ENCODE measurements around the gene ZNF138. TPM values are rescaled to one million over a fixed set of nuclear protein-coding genes. Genes with fewer than 3 reads are reported as not detected.

Gene ZNF138
- total RNA-seq, 1 donor from 2014 or later, result 61.2 TPM

DNA sequence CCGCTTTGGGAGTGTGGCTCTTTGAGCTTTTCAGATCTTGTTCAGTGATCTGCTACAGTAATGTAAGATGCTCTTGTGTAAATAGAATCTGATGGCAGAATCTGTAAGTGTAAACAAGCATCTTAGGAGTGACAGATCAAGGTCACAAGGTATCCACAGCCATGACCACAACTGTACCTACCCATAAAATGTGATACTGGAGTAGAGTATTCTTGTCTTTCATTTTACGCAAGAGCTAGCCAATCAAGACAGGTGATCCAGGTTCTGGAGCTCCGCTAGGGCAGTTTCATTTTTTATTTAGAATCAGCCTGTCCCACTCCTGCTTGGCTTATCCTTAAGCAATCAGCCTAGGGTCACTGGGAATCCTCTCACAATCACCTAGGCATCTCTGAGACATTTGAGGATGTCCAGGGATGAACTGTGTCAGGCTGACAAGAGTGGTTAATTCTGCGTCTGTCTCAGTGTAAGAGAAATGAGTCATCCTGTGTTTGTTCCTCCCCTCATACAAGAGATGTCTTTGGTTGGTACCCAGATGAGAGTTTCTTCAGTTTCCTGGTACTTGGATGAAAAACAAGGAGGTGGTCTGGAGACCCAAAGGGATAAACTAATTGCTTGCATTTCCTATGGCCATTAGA is 13.6 kb downstream of the ZNF138 start:
- no peaks in the 10 kb centered on the region for H3K9me3 ChIP-seq (ENCODE audit: low read depth)

DNA sequence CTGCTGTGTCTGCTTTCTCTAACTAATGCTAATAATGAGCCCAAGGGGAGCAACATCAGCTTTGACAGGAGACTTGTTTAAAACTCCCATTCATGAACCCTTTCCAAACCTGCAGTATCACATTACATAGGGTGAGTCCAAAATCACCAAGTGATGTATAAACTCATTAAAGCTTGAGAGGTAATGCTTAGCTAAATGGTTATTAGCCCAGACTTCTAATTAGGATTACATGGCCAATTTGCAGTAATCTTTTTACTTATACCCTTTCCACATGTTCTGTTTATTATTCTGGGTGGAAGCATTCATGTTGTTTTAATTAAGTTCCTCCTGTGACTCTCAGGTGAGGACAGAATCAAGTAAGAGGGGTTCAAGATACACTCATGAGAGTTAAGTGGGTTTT is 17.5 kb downstream of the ZNF138 start:
- peaks cover 40% of the 10 kb centered on the region for H3K9me3 Mint-ChIP-seq
- Histone ChIP-seq H3K79me2 (ENCODE audit: low read depth) (peaks cover 7% of the 10 kb centered on the region), H4K20me1 (ENCODE audit: low read depth) (no peaks in the 10 kb centered on the region), H3K4me1 (no peaks in the 10 kb centered on the region), H3K9me3 (ENCODE audit: low read depth) (no peaks in the 10 kb centered on the region), H3K4me2 (no peak overlapping the region), H3K4me3 (no peak overlapping the region), H3K27me3 (no peaks in the 10 kb centered on the region), H3F3A (ENCODE audit: low read depth) (no peaks in the 10 kb centered on the region), H2AFZ (replicated peaks) (no peak overlapping the region), H3K27ac (no peak overlapping the region), H3K36me3 (peaks cover 8% of the 10 kb centered on the region), H3K9ac (no peak overlapping the region)
- no peak overlapping the region for H3K4me3 Mint-ChIP-seq
- H3K27me3 Mint-ChIP-seq (ENCODE audit: insufficient read depth, low read depth), result no peaks in the 10 kb centered on the region
- no peaks in the 10 kb centered on the region for H3K4me1 Mint-ChIP-seq
- H3K27ac Mint-ChIP-seq, result no peak overlapping the region
- TF ChIP-seq EZH2phosphoT487 (IDR thresholded peaks at IDR 0.05), result no peak
- DNase-seq (ENCODE audit: low spot score), result no peak
- peaks cover 49% of the 10 kb centered on the region for H3K36me3 Mint-ChIP-seq

More for the DNA sequence above, 13.6 kb downstream of the ZNF138 start:
- Mint-ChIP-seq H3K27ac (no peak overlapping the region), H3K27me3 (ENCODE audit: insufficient read depth, low read depth) (no peaks in the 10 kb centered on the region), H3K4me1 (no peaks in the 10 kb centered on the region), H3K4me3 (no peak overlapping the region), H3K36me3 (peaks cover 50% of the 10 kb centered on the region), H3K9me3 (peaks cover 51% of the 10 kb centered on the region)
- Histone ChIP-seq H2AFZ (replicated peaks) (no peak overlapping the region), H3K27me3 (no peaks in the 10 kb centered on the region), H3F3A (ENCODE audit: low read depth) (no peaks in the 10 kb centered on the region), H3K4me2 (no peak overlapping the region), H3K4me3 (no peak overlapping the region), H3K27ac (no peak overlapping the region), H3K36me3 (peaks cover 20% of the 10 kb centered on the region), H3K9ac (no peak overlapping the region), H3K79me2 (ENCODE audit: low read depth) (peaks cover 28% of the 10 kb centered on the region), H4K20me1 (ENCODE audit: low read depth) (no peaks in the 10 kb centered on the region), H3K4me1 (no peaks in the 10 kb centered on the region)
- no peak for DNase-seq (ENCODE audit: low spot score)
- TF ChIP-seq, protein P1, sequence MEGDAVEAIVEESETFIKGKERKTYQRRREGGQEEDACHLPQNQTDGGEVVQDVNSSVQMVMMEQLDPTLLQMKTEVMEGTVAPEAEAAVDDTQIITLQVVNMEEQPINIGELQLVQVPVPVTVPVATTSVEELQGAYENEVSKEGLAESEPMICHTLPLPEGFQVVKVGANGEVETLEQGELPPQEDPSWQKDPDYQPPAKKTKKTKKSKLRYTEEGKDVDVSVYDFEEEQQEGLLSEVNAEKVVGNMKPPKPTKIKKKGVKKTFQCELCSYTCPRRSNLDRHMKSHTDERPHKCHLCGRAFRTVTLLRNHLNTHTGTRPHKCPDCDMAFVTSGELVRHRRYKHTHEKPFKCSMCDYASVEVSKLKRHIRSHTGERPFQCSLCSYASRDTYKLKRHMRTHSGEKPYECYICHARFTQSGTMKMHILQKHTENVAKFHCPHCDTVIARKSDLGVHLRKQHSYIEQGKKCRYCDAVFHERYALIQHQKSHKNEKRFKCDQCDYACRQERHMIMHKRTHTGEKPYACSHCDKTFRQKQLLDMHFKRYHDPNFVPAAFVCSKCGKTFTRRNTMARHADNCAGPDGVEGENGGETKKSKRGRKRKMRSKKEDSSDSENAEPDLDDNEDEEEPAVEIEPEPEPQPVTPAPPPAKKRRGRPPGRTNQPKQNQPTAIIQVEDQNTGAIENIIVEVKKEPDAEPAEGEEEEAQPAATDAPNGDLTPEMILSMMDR (IDR thresholded peaks at IDR 0.05), result no peak
- TF ChIP-seq EZH2phosphoT487 (IDR thresholded peaks at IDR 0.05) (no peak), EZH2 (IDR thresholded peaks at IDR 0.05) (no peak)

DNA sequence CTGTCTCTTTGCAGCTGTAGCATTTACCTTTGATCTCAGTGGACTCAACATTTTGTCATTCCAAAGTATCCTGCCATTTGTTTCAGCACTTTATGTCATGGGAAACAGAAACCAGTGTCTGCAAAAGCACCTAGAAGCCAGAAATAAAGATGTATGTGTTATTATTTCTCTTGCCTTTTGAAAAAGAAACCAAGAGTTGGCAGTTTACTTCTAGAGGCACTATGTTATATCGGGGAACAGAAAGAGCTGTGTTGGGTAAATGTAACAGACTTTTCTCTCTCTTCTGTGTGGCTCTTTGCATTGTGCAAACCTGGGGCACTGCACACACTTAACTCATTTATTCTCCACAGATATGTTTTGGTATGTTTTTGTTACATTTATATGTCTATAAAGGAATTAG is 36.7 kb downstream of the ZNF138 start:
- Histone ChIP-seq H4K20me1 (ENCODE audit: low read depth) (no peaks in the 10 kb centered on the region), H2AFZ (replicated peaks) (no peak overlapping the region), H3K36me3 (peaks cover 33% of the 10 kb centered on the region), H3K79me2 (ENCODE audit: low read depth) (no peaks in the 10 kb centered on the region), H3K9ac (no peak overlapping the region), H3K27ac (no peak overlapping the region), H3K27me3 (no peaks in the 10 kb centered on the region), H3K4me2 (no peak overlapping the region), H3K4me1 (no peaks in the 10 kb centered on the region), H3K4me3 (no peak overlapping the region), H3K9me3 (ENCODE audit: low read depth) (peaks cover 5% of the 10 kb centered on the region), H3F3A (ENCODE audit: low read depth) (no peaks in the 10 kb centered on the region)
- H3K4me3 Mint-ChIP-seq, result no peak overlapping the region
- H3K9me3 Mint-ChIP-seq, result peaks cover 51% of the 10 kb centered on the region
- no peak for DNase-seq (ENCODE audit: low spot score)
- TF ChIP-seq EZH2phosphoT487 (IDR thresholded peaks at IDR 0.05), result no peak
- no peak for TF ChIP-seq EZH2 (IDR thresholded peaks at IDR 0.05)
- TF ChIP-seq, protein P1 (IDR thresholded peaks at IDR 0.05), result no peak
- H3K36me3 Mint-ChIP-seq, result peaks cover 50% of the 10 kb centered on the region
- H3K4me1 Mint-ChIP-seq, result no peaks in the 10 kb centered on the region
- H3K27ac Mint-ChIP-seq, result no peak overlapping the region
- H3K27me3 Mint-ChIP-seq (ENCODE audit: insufficient read depth, low read depth), result peaks cover 9% of the 10 kb centered on the region

DNA sequence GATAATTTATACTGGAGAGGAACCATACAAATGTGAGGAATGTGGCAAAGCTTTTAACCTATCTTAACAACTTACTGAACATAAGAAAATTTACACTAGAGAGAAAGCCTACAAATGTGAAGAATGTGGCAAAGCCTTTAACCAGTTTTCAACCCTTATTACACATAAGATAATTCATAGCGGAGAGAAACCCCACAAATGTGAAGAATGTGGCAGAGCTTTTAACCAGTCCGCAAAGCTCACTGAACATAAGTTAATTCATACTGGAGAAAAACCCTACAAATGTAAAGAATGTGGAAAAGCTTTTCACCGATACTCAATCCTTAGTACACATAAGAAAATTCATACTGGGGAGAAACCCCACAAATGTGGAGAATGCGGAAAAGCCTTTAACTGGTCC is 37.9 kb downstream of the ZNF138 start:
- Histone ChIP-seq H3K36me3 (peaks cover 33% of the 10 kb centered on the region), H3K27me3 (no peaks in the 10 kb centered on the region), H3K9me3 (ENCODE audit: low read depth) (peaks cover 5% of the 10 kb centered on the region), H4K20me1 (ENCODE audit: low read depth) (no peaks in the 10 kb centered on the region), H2AFZ (replicated peaks) (no peak overlapping the region), H3K27ac (no peak overlapping the region), H3F3A (ENCODE audit: low read depth) (no peaks in the 10 kb centered on the region), H3K79me2 (ENCODE audit: low read depth) (no peaks in the 10 kb centered on the region), H3K9ac (no peak overlapping the region), H3K4me3 (no peak overlapping the region), H3K4me1 (no peaks in the 10 kb centered on the region), H3K4me2 (no peak overlapping the region)
- Mint-ChIP-seq H3K27ac (no peak overlapping the region), H3K27me3 (ENCODE audit: insufficient read depth, low read depth) (peaks cover 11% of the 10 kb centered on the region), H3K4me3 (no peak overlapping the region), H3K36me3 (peaks cover 50% of the 10 kb centered on the region), H3K4me1 (no peaks in the 10 kb centered on the region), H3K9me3 (peaks cover 59% of the 10 kb centered on the region)
- no peak for DNase-seq (ENCODE audit: low spot score)
- no peak for TF ChIP-seq EZH2 (IDR thresholded peaks at IDR 0.05)
- TF ChIP-seq, protein P1 (IDR thresholded peaks at IDR 0.05), result no peak
- TF ChIP-seq EZH2phosphoT487 (IDR thresholded peaks at IDR 0.05), result no peak
